ENCODE measurements around the gene C1orf74.

GRCh38 chr1:209805341-209805781, 21.0 kb upstream of the C1orf74 start:
- no peak for TF ChIP-seq ZBTB21 (CRISPR knock-in tag; IDR thresholded peaks at IDR 0.05; ENCODE audit: borderline replicate concordance)
- TF ChIP-seq MAX (CRISPR knock-in tag; IDR thresholded peaks at IDR 0.05), result no peak
- TF ChIP-seq KAT7 (CRISPR knock-in tag; IDR thresholded peaks at IDR 0.05; ENCODE audit: borderline replicate concordance), result no peak
- no peak for TF ChIP-seq IRF1 (CRISPR knock-in tag; IDR thresholded peaks at IDR 0.05)
- no peak for TF ChIP-seq CREB1 (CRISPR knock-in tag; IDR thresholded peaks at IDR 0.05)
- TF ChIP-seq TEAD4 (CRISPR knock-in tag; IDR thresholded peaks at IDR 0.05), result no peak
- no peak for TF ChIP-seq JUN (CRISPR knock-in tag; IDR thresholded peaks at IDR 0.05)
- TF ChIP-seq TEAD1 (CRISPR knock-in tag; IDR thresholded peaks at IDR 0.05), result no peak
- no peak for TF ChIP-seq CTCF (IDR thresholded peaks at IDR 0.05)

Measured in WTC11 (cell line).